Measurements from ENCODE around the gene PNMT. TPM values are rescaled to one million over a fixed set of nuclear protein-coding genes. Genes with fewer than 3 reads are reported as not detected.
"Not testable (repeated sequence)": the region's sequence is repeated elsewhere in the genome, so short reads cannot be mapped to it uniquely, and the experiment has no call there.

Gene PNMT
- total and polyA plus RNA-seq, 3 donors from 2014 or later = 2.6 to 2.9 (median 2.7) TPM

DNA sequence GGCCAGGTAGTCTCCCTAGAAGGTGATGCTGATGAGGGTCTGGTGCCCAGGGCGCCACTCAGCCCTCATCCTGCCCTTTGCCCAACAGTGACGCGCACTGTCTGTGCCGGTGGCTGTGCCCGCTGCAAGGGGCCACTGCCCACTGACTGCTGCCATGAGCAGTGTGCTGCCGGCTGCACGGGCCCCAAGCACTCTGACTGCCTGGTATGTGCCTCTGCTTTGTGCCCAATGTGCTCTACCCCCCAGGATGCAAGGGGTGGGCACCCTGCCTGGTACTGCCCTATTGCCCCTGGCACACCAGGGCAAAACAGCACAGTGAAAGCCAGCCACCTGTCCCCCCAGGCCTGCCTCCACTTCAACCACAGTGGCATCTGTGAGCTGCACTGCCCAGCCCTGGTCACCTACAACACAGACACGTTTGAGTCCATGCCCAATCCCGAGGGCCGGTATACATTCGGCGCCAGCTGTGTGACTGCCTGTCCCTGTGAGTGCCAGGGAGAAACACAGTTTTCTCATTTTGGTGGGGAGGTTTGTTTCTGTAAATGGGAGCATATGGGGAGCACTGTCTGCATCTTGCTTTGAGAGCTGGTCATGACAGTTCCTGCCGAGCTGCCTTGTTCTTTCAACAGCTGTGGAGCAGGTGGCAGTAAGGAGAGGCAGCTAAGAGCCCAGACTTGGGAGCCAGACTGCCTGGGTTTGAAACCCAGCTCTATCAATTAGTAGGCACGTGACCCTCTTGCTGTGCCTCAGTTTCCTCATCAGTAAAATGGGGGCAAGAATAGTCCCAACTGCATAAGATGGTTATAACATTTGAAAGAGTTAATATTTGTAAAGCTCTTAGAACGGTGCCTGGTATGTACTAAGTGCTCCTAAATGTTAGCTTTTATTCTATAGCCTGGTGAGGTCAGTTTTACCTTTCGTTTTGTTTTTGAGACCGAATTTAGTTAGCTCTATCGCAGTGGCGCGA lies 42.0 kb downstream of the PNMT start:
- Histone ChIP-seq H3K4me1 (no peaks in the 10 kb centered on the region), H3K27me3 (no peaks in the 10 kb centered on the region), H3K4me3 (no peak overlapping the region), H3K9me3 (no peaks in the 10 kb centered on the region), H3K27ac (no peak overlapping the region), H3K36me3 (ENCODE audit: low read depth, missing control alignments) (no peaks in the 10 kb centered on the region)
- TF ChIP-seq, protein P1, sequence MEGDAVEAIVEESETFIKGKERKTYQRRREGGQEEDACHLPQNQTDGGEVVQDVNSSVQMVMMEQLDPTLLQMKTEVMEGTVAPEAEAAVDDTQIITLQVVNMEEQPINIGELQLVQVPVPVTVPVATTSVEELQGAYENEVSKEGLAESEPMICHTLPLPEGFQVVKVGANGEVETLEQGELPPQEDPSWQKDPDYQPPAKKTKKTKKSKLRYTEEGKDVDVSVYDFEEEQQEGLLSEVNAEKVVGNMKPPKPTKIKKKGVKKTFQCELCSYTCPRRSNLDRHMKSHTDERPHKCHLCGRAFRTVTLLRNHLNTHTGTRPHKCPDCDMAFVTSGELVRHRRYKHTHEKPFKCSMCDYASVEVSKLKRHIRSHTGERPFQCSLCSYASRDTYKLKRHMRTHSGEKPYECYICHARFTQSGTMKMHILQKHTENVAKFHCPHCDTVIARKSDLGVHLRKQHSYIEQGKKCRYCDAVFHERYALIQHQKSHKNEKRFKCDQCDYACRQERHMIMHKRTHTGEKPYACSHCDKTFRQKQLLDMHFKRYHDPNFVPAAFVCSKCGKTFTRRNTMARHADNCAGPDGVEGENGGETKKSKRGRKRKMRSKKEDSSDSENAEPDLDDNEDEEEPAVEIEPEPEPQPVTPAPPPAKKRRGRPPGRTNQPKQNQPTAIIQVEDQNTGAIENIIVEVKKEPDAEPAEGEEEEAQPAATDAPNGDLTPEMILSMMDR (IDR thresholded peaks at IDR 0.05) = no peak
- TF ChIP-seq POLR2A (IDR thresholded peaks at IDR 0.05) = no peak
- DNase-seq = no peak
- intact Hi-C loops (cut with DNase I; ENCODE audit: low total_unique reads) = no loop called here
- WGBS, 2 donors = 90 to 92% methylated on average over 13 to 20 of the region's 20 CpGs

DNA sequence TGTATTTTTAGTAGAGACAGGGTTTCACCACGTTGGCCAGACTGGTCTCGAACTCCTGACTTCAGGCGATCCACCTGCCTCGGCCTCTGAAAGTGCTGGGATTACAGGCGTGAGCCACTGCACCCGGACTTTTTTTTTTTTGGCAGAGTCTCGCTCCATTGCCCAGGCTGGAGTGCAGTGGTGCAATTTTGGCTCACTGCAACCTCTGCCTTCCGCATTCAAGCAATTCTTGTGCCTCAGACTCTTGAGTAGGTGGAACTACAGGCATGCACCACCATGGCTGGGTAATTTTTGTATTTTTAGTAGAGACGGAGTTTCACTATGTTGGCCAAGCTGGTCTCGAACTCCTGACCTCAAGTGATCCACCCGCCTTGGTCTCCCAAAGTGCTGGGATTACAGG lies 42.8 kb downstream of the PNMT start:
- intact Hi-C loops (cut with DNase I; ENCODE audit: low total_unique reads); H3K36me3 ChIP-seq (ENCODE audit: low read depth, missing control alignments); DNase-seq; H3K4me1 ChIP-seq; H3K27me3 ChIP-seq; H3K9me3 ChIP-seq; H3K4me3 ChIP-seq; H3K27ac ChIP-seq: not testable (repeated sequence)
- WGBS, 2 donors = 83 to 91% methylated on average over 11 of the region's 11 CpGs

DNA sequence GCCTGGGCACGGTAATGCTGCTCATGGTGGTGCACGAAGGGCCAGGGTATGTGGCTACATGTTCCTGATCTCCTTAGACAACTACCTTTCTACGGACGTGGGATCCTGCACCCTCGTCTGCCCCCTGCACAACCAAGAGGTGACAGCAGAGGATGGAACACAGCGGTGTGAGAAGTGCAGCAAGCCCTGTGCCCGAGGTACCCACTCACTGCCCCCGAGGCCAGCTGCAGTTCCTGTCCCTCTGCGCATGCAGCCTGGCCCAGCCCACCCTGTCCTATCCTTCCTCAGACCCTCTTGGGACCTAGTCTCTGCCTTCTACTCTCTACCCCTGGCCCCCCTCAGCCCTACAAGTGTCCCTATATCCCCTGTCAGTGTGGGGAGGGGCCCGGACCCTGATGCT lies 43.6 kb downstream of the PNMT start:
- Histone ChIP-seq H3K4me3 (no peak overlapping the region), H3K4me1 (no peaks in the 10 kb centered on the region), H3K9me3 (no peaks in the 10 kb centered on the region), H3K27me3 (no peaks in the 10 kb centered on the region), H3K27ac (no peak overlapping the region), H3K36me3 (ENCODE audit: low read depth, missing control alignments) (no peaks in the 10 kb centered on the region)
- no peak for DNase-seq
- intact Hi-C loops (cut with DNase I; ENCODE audit: low total_unique reads) = no loop called here
- TF ChIP-seq, protein P1 (IDR thresholded peaks at IDR 0.05) = no peak
- TF ChIP-seq POLR2A (IDR thresholded peaks at IDR 0.05) = no peak
- 86 to 94% methylated on average over 8 to 10 of the region's 10 CpGs for WGBS, 2 donors

DNA sequence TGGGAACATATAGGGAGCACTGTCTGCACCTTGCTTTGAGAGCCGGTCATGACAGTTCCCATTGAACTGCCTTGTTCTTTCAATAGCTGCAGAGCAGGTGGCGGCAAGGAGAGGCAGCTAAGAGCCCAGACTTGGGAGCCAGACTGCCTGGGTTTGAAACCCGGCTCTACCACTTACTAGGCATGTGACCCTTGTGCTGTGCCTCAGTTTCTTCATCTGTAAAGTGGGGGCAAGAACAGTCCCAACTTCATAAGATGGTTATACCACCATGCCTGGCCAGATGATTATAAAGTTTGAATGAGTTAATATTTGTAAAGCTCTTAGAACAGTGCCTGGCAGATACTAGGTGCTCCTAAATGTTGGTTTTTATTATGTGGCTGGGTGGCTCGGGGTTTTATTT lies 46.0 kb downstream of the PNMT start:
- H3K36me3 ChIP-seq (ENCODE audit: low read depth, missing control alignments) = no peaks in the 10 kb centered on the region
- no peaks in the 10 kb centered on the region for H3K9me3 ChIP-seq
- H3K4me1 ChIP-seq = no peaks in the 10 kb centered on the region
- H3K27ac ChIP-seq = no peak overlapping the region
- intact Hi-C loops (cut with DNase I; ENCODE audit: low total_unique reads) = no loop called here
- H3K4me3 ChIP-seq = no peak overlapping the region
- no peak for DNase-seq
- no peak for TF ChIP-seq POLR2A (IDR thresholded peaks at IDR 0.05)
- TF ChIP-seq, protein P1 (IDR thresholded peaks at IDR 0.05) = no peak
- WGBS, 2 donors = 91 to 95% methylated on average over 4 of the region's 4 CpGs
- H3K27me3 ChIP-seq = no peaks in the 10 kb centered on the region

DNA sequence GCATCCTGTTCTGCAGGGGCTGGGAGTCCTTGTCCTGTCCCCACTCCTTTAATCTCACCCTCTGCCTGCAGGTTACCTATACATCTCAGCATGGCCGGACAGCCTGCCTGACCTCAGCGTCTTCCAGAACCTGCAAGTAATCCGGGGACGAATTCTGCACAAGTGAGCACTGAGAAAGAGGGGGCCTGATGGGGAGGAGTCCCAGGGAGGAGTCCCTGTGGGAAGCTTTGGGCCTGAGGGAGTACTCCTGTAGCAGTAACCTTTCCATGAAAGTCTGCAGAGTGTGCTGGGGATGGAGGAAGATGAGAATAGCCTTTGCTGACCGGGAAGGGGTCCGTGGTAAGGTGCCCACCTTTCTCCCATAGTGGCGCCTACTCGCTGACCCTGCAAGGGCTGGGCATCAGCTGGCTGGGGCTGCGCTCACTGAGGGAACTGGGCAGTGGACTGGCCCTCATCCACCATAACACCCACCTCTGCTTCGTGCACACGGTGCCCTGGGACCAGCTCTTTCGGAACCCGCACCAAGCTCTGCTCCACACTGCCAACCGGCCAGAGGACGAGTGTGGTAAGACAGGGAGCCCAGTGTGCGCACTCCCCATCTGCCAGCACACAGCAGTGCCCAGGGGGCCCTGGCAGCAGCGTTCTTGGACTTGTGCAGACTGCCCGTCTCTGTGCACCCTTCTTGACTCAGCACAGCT lies 47.3 kb downstream of the PNMT start:
- no peak for TF ChIP-seq POLR2A (IDR thresholded peaks at IDR 0.05)
- TF ChIP-seq, protein P1 (IDR thresholded peaks at IDR 0.05) = no peak
- 94 to 100% methylated on average over 3 to 18 of the region's 18 CpGs for WGBS, 2 donors
- H3K27ac ChIP-seq = no peak overlapping the region
- H3K9me3 ChIP-seq = no peaks in the 10 kb centered on the region
- no peaks in the 10 kb centered on the region for H3K36me3 ChIP-seq (ENCODE audit: low read depth, missing control alignments)
- H3K4me1 ChIP-seq = no peaks in the 10 kb centered on the region
- no peak overlapping the region for H3K4me3 ChIP-seq
- no peaks in the 10 kb centered on the region for H3K27me3 ChIP-seq
- no peak for DNase-seq
- intact Hi-C loops (cut with DNase I; ENCODE audit: low total_unique reads) = no loop called here

All from testis (tissue), 3 donors.